CD4-positive, CD25-positive, alpha-beta regulatory T cell (primary cell): ENCODE data around the gene BTBD19. TPM values are rescaled to one million over a fixed set of nuclear protein-coding genes. Genes with fewer than 3 reads are reported as not detected.
"Not testable (repeated sequence)": the region's sequence is repeated elsewhere in the genome, so short reads cannot be mapped to it uniquely, and the experiment has no call there.

Experiments used
- ATAC-seq, 2 donors: fragments of 150-1000 bp; cut with Tn5 transposase; one replicate each; pipeline ENCODE4 v1.10.0; 2021; ENCODE audit warnings: low read depth in 2 of 2, moderate number of reproducible peaks in 2 of 2, moderate library complexity in 1 of 2
- DNase-seq, 3 donors: peaks; one replicate each; pipeline versions ENCODE4 v3.0.0 to v3.0.0-alpha.2; 2012 to 2022; ENCODE audit warnings: mixed read lengths in 1 of 3
- H3K27ac ChIP-seq: one replicate; pipeline ENCODE4 v1.7.0; 2013; ENCODE audit warnings: mild to moderate bottlenecking, low read length; ENCODE audit not compliant: insufficient read depth, poor library complexity, severe bottlenecking
- H3K27me3 ChIP-seq: one replicate; pipeline ENCODE4 v1.7.0; 2013; ENCODE audit warnings: low read length; ENCODE audit not compliant: control insufficient read depth, insufficient read depth
- H3K36me3 ChIP-seq: one replicate; pipeline ENCODE4 v1.7.0; 2013; ENCODE audit warnings: mild to moderate bottlenecking, low read length, moderate library complexity; ENCODE audit not compliant: control insufficient read depth, insufficient read depth
- H3K4me1 ChIP-seq: 2 replicates; pipeline ENCODE4 v1.7.0; 2013; ENCODE audit warnings: mild to moderate bottlenecking, low read length; ENCODE audit not compliant: insufficient read depth, control insufficient read depth, poor library complexity, severe bottlenecking
- H3K4me3 ChIP-seq: one replicate; pipeline ENCODE4 v1.7.0; 2013; ENCODE audit warnings: low read depth, mild to moderate bottlenecking, low read length, moderate library complexity
- H3K9me3 ChIP-seq, 2 experiments: 1 replicate in 1 of 2; 2 replicates in 1 of 2; pipeline ENCODE4 v1.7.0; 2013; ENCODE audit warnings: low read length in 2 of 2, mild to moderate bottlenecking in 1 of 2, moderate library complexity in 1 of 2; ENCODE audit not compliant: control insufficient read depth in 2 of 2
- H3K27ac Mint-ChIP-seq, 3 donors: one replicate each; pipeline ENCODE4 v1.8.0; 2020 to 2022; ENCODE audit warnings: mild to moderate bottlenecking in 3 of 3, mixed read lengths in 3 of 3, moderate library complexity in 2 of 3
- H3K27me3 Mint-ChIP-seq: one replicate; pipeline ENCODE4 v1.8.0; 2022; ENCODE audit warnings: mild to moderate bottlenecking, mixed read lengths
- H3K36me3 Mint-ChIP-seq: one replicate; pipeline ENCODE4 v1.8.0; 2020; ENCODE audit warnings: mixed read lengths
- H3K4me1 Mint-ChIP-seq, 4 donors: one replicate each; pipeline ENCODE4 v1.8.0; 2020 to 2022; ENCODE audit warnings: mixed read lengths in 4 of 4, mild to moderate bottlenecking in 1 of 4
- H3K4me3 Mint-ChIP-seq, 4 donors: one replicate each; pipeline ENCODE4 v1.8.0; 2020 to 2022; ENCODE audit warnings: mild to moderate bottlenecking in 4 of 4, mixed read lengths in 4 of 4, moderate library complexity in 3 of 4
- H3K9me3 Mint-ChIP-seq, 7 donors: one replicate each; pipeline ENCODE4 v1.8.0; 2020 to 2022; ENCODE audit warnings: mixed read lengths in 7 of 7, mild to moderate bottlenecking in 3 of 7, moderate library complexity in 2 of 7
- polyA plus RNA-seq, 4 donors: library from polyadenylated mRNA; unstranded; fragments of 300-500 nt; fragmentation: Illumina TruSeq; gene quantifications; one replicate each; pipeline ENCODE4 v1.2.3, GENCODE V29; 2021
- total RNA-seq: library from RNA; stranded (reverse); gene quantifications from one replicate; pipeline ENCODE4 v1.2.3, GENCODE V29; 2022

Gene BTBD19
- total and polyA plus RNA-seq, 5 donors from 2014 or later, result 0.31 to 45.4 (median 0.87) TPM; not detected in 2

DNA sequence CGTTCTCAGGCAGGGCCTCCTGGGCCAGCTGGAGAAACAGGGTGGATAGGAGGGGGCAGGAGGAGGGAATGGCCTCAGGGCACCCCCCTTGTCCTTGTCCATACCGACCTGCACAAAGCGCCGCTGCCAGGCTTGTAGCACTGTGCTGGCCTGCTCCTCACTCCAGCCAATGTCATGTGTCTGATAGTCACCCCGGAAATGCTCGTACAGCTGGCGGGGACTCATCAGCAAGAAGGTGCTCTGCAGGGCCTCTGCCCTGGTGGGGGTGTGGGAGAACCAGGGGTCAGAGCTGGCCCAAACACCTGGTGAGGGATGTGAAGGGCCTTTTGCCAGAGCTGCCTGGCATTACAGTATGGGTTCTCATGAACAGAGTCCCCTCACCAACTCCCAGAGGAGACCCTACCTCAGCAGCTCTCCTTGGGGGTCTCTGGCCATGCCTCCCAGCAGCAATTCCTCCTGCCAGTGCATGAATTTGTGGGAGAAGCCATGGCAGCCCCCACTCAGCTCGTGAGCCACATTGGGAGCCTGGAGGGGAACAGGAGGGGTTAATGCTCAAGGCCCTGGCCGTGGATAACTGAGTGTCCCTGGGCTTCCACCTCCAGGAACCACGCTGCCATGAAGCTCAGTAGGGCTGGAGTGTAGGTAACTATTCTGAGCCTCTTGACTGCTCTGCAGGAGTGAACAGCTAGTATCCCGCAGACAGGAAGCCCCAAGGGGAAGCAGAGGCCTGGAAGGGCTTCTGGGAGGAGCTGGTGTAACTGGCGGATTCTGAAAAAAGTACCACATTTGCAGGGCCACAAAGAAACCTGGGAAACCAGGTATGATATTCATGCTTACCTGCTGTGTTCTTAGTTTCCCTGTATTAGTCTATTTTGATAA is 21.4 kb downstream of the BTBD19 start:
- Histone ChIP-seq H3K36me3 (no peaks in the 10 kb centered on the region), H3K27ac (no peak overlapping the region), H3K27me3 (no peaks in the 10 kb centered on the region), H3K4me1 (no peaks in the 10 kb centered on the region), H3K4me3 (no peak overlapping the region), H3K9me3 (no peaks in the 10 kb centered on the region)
- Mint-ChIP-seq H3K27me3 (no peaks in the 10 kb centered on the region), H3K36me3 (no peaks in the 10 kb centered on the region), H3K4me1 (no peaks in the 10 kb centered on the region), H3K4me3 (no peak overlapping the region), H3K9me3 (no peaks in the 10 kb centered on the region), H3K27ac (no peak overlapping the region)
- ATAC-seq (no peak), DNase-seq (no peak)

- Mint-ChIP-seq H3K4me3 (no peak overlapping the region), H3K27ac (peak overlapping the region in 1 of 3 donors; percentile 36), H3K9me3 (no peaks in the 10 kb centered on the region), H3K36me3 (no peaks in the 10 kb centered on the region), H3K27me3 (no peaks in the 10 kb centered on the region), H3K4me1 (peaks cover 4 to 5% (median 4%) of the 10 kb centered on the region in 4 donors)
- Histone ChIP-seq H3K36me3 (no peaks in the 10 kb centered on the region), H3K27ac (no peak overlapping the region), H3K4me3 (no peak overlapping the region), H3K4me1 (peaks cover 4% of the 10 kb centered on the region), H3K27me3 (no peaks in the 10 kb centered on the region), H3K9me3 (no peaks in the 10 kb centered on the region)
- no peak for ATAC-seq
- DNase-seq, result no peak
Measured at GRCh38 chr1:44830900-44831304, 22.6 kb downstream of the BTBD19 start.

- DNase-seq (no peak), ATAC-seq (no peak)
- Histone ChIP-seq H3K9me3 (no peaks in the 10 kb centered on the region), H3K4me1 (peaks cover 6% of the 10 kb centered on the region), H3K4me3 (no peak overlapping the region), H3K27me3 (no peaks in the 10 kb centered on the region), H3K27ac (no peak overlapping the region), H3K36me3 (no peaks in the 10 kb centered on the region)
- Mint-ChIP-seq H3K4me3 (no peak overlapping the region), H3K36me3 (no peaks in the 10 kb centered on the region), H3K27me3 (no peaks in the 10 kb centered on the region), H3K4me1 (peaks cover 7 to 8% (median 7%) of the 10 kb centered on the region in 4 donors), H3K27ac (no peak overlapping the region), H3K9me3 (no peaks in the 10 kb centered on the region)
Measured at GRCh38 chr1:44831516-44831915, 23.2 kb downstream of the BTBD19 start.

- no peaks in the 10 kb centered on the region for H3K27me3 Mint-ChIP-seq
- H3K4me3 Mint-ChIP-seq, result no peak overlapping the region
- no peaks in the 10 kb centered on the region for H3K9me3 Mint-ChIP-seq
- no peaks in the 10 kb centered on the region for H3K36me3 Mint-ChIP-seq
- Histone ChIP-seq H3K36me3 (no peaks in the 10 kb centered on the region), H3K4me1 (peaks cover 6% of the 10 kb centered on the region), H3K4me3 (no peak overlapping the region), H3K27me3 (no peaks in the 10 kb centered on the region), H3K9me3 (no peaks in the 10 kb centered on the region), H3K27ac (no peak overlapping the region)
- no peak for ATAC-seq
- no peak for DNase-seq
- no peak overlapping the region for H3K27ac Mint-ChIP-seq
- H3K4me1 Mint-ChIP-seq, result peaks cover 7 to 10% (median 7%) of the 10 kb centered on the region in 4 donors
Measured at GRCh38 chr1:44832056-44832705, 23.9 kb downstream of the BTBD19 start.

GRCh38 chr1:44834328-44834727 is 26.0 kb downstream of the BTBD19 start:
- Histone ChIP-seq H3K4me3 (no peak overlapping the region), H3K4me1 (peaks cover 6% of the 10 kb centered on the region), H3K27me3 (no peaks in the 10 kb centered on the region), H3K9me3 (no peaks in the 10 kb centered on the region), H3K27ac (no peak overlapping the region), H3K36me3 (no peaks in the 10 kb centered on the region)
- no peak overlapping the region for H3K4me3 Mint-ChIP-seq
- ATAC-seq, result no peak
- peaks cover 7 to 10% (median 7%) of the 10 kb centered on the region in 4 donors for H3K4me1 Mint-ChIP-seq
- no peak for DNase-seq
- no peaks in the 10 kb centered on the region for H3K9me3 Mint-ChIP-seq
- peak overlapping the region in 1 of 3 donors; percentile 18 for H3K27ac Mint-ChIP-seq
- no peaks in the 10 kb centered on the region for H3K27me3 Mint-ChIP-seq
- H3K36me3 Mint-ChIP-seq, result no peaks in the 10 kb centered on the region

DNA sequence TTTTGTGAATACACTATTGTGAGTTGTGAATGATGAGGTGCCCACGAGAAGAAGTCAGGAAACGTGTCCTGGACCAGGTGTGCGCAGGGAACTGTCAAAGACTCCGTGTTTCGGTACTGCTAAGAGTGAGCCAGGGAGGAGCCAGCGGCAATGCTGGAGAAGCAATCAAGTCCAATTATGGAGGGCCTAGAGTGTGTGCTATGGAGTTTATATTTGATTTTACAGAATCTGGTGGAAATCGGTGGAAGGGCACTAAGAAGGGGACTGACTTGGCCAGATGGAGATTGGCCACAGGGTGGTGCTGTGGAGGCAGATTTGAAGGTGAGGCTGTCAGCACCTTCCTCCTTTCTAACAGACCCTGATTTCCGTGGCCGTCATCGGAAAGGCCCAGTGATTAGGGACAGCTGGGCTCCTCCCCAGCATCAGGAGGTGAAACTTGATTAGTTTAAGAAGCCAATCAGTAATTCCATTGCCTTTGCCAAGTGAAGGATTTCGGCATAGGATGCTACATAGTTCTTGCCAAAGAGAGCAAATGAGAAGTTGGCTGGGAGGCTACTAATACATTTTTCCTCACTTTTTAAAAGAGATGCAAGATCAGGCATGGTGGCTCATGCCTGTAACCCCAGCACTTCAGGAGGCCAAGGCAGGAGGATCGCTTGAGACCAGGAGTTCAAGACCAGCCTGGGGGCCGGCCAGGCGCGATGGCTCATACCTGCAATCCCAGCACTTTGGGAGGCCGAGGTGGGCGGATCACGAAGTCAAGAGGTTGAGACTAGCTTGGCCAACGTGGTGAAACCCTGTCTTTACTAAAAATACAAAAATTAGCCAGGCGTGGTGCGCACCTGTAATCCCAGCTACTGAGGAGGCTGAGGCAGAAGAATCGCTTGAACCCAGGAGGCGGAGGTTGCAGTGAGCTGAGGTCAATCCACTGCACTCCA is 27.7 kb downstream of the BTBD19 start:
- Mint-ChIP-seq H3K27ac (peak overlapping the region in 2 of 3 donors; percentile 72 to 77), H3K36me3 (peaks cover under 1% of the 10 kb centered on the region), H3K4me3 (peak overlapping the region in 3 of 4 donors; percentile 1 to 67 (median 40)), H3K27me3 (peaks cover 4% of the 10 kb centered on the region), H3K4me1 (peaks cover 7 to 10% (median 7%) of the 10 kb centered on the region in 4 donors), H3K9me3 (peaks cover 0 to 2% (median 0%) of the 10 kb centered on the region in 7 donors)
- no peak overlapping the region for H3K27ac ChIP-seq
- peaks cover 6% of the 10 kb centered on the region for H3K4me1 ChIP-seq
- peak overlapping the region; percentile 64 for H3K4me3 ChIP-seq
- H3K9me3 ChIP-seq, result no peaks in the 10 kb centered on the region
- H3K36me3 ChIP-seq, result no peaks in the 10 kb centered on the region
- ATAC-seq (peak; percentile 89 to 94), DNase-seq (peak; percentile 70 to 91 (median 79))
- H3K27me3 ChIP-seq, result no peaks in the 10 kb centered on the region

DNA sequence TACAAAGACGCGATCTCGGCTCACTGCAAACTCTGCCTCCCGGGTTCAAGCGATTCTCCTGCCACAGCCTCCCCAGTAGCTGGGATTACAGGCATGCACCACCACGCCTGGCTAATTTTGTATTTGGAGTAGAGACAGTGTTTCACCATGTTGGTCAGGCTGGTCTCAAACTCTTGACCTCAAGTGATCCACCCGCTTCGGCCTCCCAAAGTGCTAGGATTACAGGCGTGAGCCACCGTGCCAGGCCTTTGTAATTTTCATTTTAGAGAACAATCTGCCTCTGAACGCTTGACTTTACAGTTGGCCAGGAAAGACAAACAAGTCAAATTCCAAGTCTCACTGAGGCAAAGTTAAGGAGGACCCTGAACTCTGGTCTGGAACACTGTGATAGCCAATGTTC is 30.0 kb downstream of the BTBD19 start:
- H3K9me3 Mint-ChIP-seq, H3K27ac ChIP-seq: not testable (repeated sequence)

More for the DNA sequence above, 30.0 kb downstream of the BTBD19 start:
- H3K9me3 ChIP-seq, H3K4me3 ChIP-seq, H3K36me3 ChIP-seq, H3K27me3 ChIP-seq, H3K36me3 Mint-ChIP-seq, DNase-seq, H3K27ac Mint-ChIP-seq, ATAC-seq, H3K4me3 Mint-ChIP-seq: not testable (repeated sequence)
- Mint-ChIP-seq H3K27me3 (peaks cover 21% of the 10 kb centered on the region), H3K4me1 (peaks cover 7 to 19% (median 12%) of the 10 kb centered on the region in 4 donors)
- peaks cover 16% of the 10 kb centered on the region for H3K4me1 ChIP-seq
